Measurements from ENCODE around the gene FOXP1.

DNA sequence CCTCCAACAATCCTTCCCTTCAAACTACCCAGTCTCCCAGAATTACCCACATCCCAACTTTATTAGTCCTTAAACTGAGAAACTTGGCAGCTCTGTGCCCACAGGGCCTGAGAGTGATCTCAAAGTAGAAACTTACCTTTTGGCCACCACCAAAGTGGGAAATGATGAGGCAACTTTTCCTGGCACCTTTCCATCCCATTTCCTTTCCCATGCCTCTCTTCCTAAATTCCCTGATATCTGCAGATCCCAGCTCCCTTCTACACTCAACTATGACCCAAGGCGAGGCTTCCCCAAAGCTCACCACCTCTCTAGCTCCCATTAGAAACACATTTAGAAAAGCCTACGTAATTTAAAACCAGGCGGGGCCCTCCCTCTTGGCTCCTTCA lies 271.9 kb downstream of the FOXP1 start:
- no peak for TF ChIP-seq SRF (CRISPR knock-in tag; IDR thresholded peaks at IDR 0.05)
- no peak for TF ChIP-seq MYC (IDR thresholded peaks at IDR 0.05; ENCODE audit: low read depth, low read length)
- no peak for TF ChIP-seq MYC (CRISPR knock-in tag; IDR thresholded peaks at IDR 0.05; ENCODE audit: borderline replicate concordance, low read depth)
- TF ChIP-seq, protein P1, sequence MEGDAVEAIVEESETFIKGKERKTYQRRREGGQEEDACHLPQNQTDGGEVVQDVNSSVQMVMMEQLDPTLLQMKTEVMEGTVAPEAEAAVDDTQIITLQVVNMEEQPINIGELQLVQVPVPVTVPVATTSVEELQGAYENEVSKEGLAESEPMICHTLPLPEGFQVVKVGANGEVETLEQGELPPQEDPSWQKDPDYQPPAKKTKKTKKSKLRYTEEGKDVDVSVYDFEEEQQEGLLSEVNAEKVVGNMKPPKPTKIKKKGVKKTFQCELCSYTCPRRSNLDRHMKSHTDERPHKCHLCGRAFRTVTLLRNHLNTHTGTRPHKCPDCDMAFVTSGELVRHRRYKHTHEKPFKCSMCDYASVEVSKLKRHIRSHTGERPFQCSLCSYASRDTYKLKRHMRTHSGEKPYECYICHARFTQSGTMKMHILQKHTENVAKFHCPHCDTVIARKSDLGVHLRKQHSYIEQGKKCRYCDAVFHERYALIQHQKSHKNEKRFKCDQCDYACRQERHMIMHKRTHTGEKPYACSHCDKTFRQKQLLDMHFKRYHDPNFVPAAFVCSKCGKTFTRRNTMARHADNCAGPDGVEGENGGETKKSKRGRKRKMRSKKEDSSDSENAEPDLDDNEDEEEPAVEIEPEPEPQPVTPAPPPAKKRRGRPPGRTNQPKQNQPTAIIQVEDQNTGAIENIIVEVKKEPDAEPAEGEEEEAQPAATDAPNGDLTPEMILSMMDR (IDR thresholded peaks at IDR 0.05 in 2 of 3, conservative IDR thresholded peaks at IDR 0.05 in 1 of 3; ENCODE audit: insufficient read depth in 2 of 3, low read depth in 1 of 3, low read length in 3 of 3) = no peak
- no peak for TF ChIP-seq CEBPG (CRISPR knock-in tag; IDR thresholded peaks at IDR 0.05)
- no peak for TF ChIP-seq CEBPG (tag; conservative IDR thresholded peaks at IDR 0.05 in 1 of 2, IDR thresholded peaks at IDR 0.05 in 1 of 2)
